Measurements from ENCODE around the gene KCNJ12. TPM values are rescaled to one million over a fixed set of nuclear protein-coding genes. Genes with fewer than 3 reads are reported as not detected.

KCNJ12 gene
- total RNA-seq, 1 experiment from 2014 or later: 5.8 TPM

DNA sequence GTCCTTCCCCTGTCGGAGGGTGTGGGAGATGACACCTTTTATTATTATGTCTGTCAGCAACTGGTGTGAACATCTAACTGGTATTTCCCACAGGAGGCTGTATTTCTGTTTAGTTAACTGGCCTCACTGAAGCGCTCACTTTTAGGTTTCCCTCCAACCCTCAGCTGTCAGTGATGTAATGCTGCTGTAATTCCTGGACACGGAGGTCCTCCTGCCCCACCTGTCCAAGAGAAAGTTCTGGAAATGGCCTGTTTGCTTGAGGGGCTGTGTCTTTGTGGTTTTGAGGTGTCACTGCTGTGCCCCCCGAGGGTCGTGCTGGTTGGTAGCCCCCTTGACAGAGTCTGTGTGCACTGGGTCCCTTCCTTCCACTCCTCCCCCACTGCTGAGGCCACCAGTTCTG is 11.5 kb downstream of the KCNJ12 start:
- POLR2A ChIA-PET: no interaction called here
- no TSS peak for BruUV-seq (replicated peaks)
- H3K9me3 ChIP-seq (ENCODE audit: control insufficient read depth in 1 of 2, insufficient read depth in 1 of 2, low read depth in 1 of 2, low read length in 2 of 2): no peaks in the 10 kb centered on the region

More for the DNA sequence above, 11.5 kb downstream of the KCNJ12 start:
- Histone ChIP-seq H3K4me1 (ENCODE audit: control insufficient read depth in 1 of 2, insufficient read depth in 2 of 2, low read length in 2 of 2) (no peaks in the 10 kb centered on the region), H3K4me3 (replicated peaks in 1 of 2; ENCODE audit: low read depth in 1 of 2, low read length in 2 of 2) (no peak overlapping the region), H3K27ac (ENCODE audit: low read depth, low read length) (no peak overlapping the region), H3K9me2 (ENCODE audit: insufficient read depth) (no peaks in the 10 kb centered on the region), H3K36me3 (ENCODE audit: control insufficient read depth in 1 of 2, insufficient read depth in 2 of 2, low read length in 2 of 2) (no peaks in the 10 kb centered on the region), H3K79me2 (ENCODE audit: insufficient read depth, low read length) (peaks cover 3% of the 10 kb centered on the region; the same call in 1 of the 2 replicates), H4K20me1 (ENCODE audit: insufficient read depth) (no peaks in the 10 kb centered on the region), H3K4me2 (ENCODE audit: low read length) (no peak overlapping the region), H3K9ac (ENCODE audit: low read length) (no peak overlapping the region), H2AFZ (ENCODE audit: low read depth, low read length, poor library complexity, severe bottlenecking) (no peak overlapping the region), H3K27me3 (ENCODE audit: insufficient read depth, low read length) (no peaks in the 10 kb centered on the region)
- ChIA-PET RAD21 (ENCODE audit: low non-redundant PET in 1 of 2, low total read pairs in 2 of 2, uncharacterized antibody in 2 of 2, unreplicated experiment in 2 of 2) (no interaction called here), CTCF (no interaction called here)
- TF ChIP-seq SP1 (IDR thresholded peaks at IDR 0.05; ENCODE audit: low read depth) (no peak), CEBPB (IDR thresholded peaks at IDR 0.05; ENCODE audit: low read depth) (no peak), ZFX (IDR thresholded peaks at IDR 0.05) (no peak), EZH2phosphoT487 (IDR thresholded peaks at IDR 0.05; ENCODE audit: borderline replicate concordance) (no peak), POLR2AphosphoS5 (IDR thresholded peaks at IDR 0.05; ENCODE audit: low read depth, low read length) (no peak), TCF7L2 (IDR thresholded peaks at IDR 0.05; ENCODE audit: borderline replicate concordance, extremely low read depth, insufficient read depth, insufficient read length) (no peak), SIN3A (IDR thresholded peaks at IDR 0.05; ENCODE audit: low read depth) (no peak), POLR2A (IDR thresholded peaks at IDR 0.05; ENCODE audit: borderline replicate concordance, extremely low read depth, insufficient read depth, insufficient read length) (no peak), EGR1 (IDR thresholded peaks at IDR 0.05; ENCODE audit: low read depth) (no peak), CBX3 (IDR thresholded peaks at IDR 0.05; ENCODE audit: low read depth) (no peak), FOSL1 (IDR thresholded peaks at IDR 0.05; ENCODE audit: low read depth) (no peak), ELF1 (IDR thresholded peaks at IDR 0.05; ENCODE audit: borderline replicate concordance, low read depth) (no peak), EZH2 (IDR thresholded peaks at IDR 0.05) (no peak)
- TF ChIP-seq, protein P1, sequence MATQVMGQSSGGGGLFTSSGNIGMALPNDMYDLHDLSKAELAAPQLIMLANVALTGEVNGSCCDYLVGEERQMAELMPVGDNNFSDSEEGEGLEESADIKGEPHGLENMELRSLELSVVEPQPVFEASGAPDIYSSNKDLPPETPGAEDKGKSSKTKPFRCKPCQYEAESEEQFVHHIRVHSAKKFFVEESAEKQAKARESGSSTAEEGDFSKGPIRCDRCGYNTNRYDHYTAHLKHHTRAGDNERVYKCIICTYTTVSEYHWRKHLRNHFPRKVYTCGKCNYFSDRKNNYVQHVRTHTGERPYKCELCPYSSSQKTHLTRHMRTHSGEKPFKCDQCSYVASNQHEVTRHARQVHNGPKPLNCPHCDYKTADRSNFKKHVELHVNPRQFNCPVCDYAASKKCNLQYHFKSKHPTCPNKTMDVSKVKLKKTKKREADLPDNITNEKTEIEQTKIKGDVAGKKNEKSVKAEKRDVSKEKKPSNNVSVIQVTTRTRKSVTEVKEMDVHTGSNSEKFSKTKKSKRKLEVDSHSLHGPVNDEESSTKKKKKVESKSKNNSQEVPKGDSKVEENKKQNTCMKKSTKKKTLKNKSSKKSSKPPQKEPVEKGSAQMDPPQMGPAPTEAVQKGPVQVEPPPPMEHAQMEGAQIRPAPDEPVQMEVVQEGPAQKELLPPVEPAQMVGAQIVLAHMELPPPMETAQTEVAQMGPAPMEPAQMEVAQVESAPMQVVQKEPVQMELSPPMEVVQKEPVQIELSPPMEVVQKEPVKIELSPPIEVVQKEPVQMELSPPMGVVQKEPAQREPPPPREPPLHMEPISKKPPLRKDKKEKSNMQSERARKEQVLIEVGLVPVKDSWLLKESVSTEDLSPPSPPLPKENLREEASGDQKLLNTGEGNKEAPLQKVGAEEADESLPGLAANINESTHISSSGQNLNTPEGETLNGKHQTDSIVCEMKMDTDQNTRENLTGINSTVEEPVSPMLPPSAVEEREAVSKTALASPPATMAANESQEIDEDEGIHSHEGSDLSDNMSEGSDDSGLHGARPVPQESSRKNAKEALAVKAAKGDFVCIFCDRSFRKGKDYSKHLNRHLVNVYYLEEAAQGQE (IDR thresholded peaks at IDR 0.05; ENCODE audit: low read depth): no peak
- TF ChIP-seq, protein P2, sequence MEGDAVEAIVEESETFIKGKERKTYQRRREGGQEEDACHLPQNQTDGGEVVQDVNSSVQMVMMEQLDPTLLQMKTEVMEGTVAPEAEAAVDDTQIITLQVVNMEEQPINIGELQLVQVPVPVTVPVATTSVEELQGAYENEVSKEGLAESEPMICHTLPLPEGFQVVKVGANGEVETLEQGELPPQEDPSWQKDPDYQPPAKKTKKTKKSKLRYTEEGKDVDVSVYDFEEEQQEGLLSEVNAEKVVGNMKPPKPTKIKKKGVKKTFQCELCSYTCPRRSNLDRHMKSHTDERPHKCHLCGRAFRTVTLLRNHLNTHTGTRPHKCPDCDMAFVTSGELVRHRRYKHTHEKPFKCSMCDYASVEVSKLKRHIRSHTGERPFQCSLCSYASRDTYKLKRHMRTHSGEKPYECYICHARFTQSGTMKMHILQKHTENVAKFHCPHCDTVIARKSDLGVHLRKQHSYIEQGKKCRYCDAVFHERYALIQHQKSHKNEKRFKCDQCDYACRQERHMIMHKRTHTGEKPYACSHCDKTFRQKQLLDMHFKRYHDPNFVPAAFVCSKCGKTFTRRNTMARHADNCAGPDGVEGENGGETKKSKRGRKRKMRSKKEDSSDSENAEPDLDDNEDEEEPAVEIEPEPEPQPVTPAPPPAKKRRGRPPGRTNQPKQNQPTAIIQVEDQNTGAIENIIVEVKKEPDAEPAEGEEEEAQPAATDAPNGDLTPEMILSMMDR (IDR thresholded peaks at IDR 0.05 in 2 of 3, conservative IDR thresholded peaks at IDR 0.05 in 1 of 3; ENCODE audit: borderline replicate concordance in 1 of 3, insufficient read depth in 1 of 3, low read depth in 2 of 3, low read length in 2 of 3): no peak
- TF ChIP-seq, protein P3, sequence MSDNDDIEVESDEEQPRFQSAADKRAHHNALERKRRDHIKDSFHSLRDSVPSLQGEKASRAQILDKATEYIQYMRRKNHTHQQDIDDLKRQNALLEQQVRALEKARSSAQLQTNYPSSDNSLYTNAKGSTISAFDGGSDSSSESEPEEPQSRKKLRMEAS (IDR thresholded peaks at IDR 0.05): no peak
- ATAC-seq (no peak), DNase-seq (ENCODE audit: low read depth, low spot score) (no peak)
- intact Hi-C loops (cut with micrococcal nuclease): no loop called here

Measured in HCT116 (cell line).